ENCODE data around the gene KCNT2. TPM values are rescaled to one million over a fixed set of nuclear protein-coding genes. Genes with fewer than 3 reads are reported as not detected.

KCNT2 gene
- total RNA-seq (not detected), polyA plus RNA-seq (not detected)

GRCh38 chr1:196608390-196609369 is at the start of gene KCNT2:
TSS of gene KCNT2 (minus strand) at chr1:196608440. CDS start at chr1:196608309, 131 bp downstream.
- peaks cover 0 to 3% (median 0%) of the 10 kb centered on the region in 4 donors for H3K4me1 Mint-ChIP-seq
- H3K27ac Mint-ChIP-seq = no peak within 1 kb of the TSS
- peaks cover 21% of the 10 kb centered on the region for H3K27me3 Mint-ChIP-seq

GRCh38 chr1:196655494-196655893 is 47.3 kb upstream of the KCNT2 start:
- Mint-ChIP-seq H3K27ac (no peak overlapping the region), H3K4me1 (peaks cover 0 to 3% (median 0%) of the 10 kb centered on the region in 4 donors), H3K27me3 (no peaks in the 10 kb centered on the region), H3K36me3 (no peaks in the 10 kb centered on the region), H3K4me3 (no peak overlapping the region), H3K9me3 (peaks cover 0 to 2% (median 0%) of the 10 kb centered on the region in 7 donors)
- Histone ChIP-seq H3K4me3 (ENCODE audit: low read depth, low read length) (no peak overlapping the region), H3K9me3 (ENCODE audit: control insufficient read depth in 2 of 2, low read length in 2 of 2) (no peaks in the 10 kb centered on the region), H3K27ac (ENCODE audit: insufficient read depth, low read length, poor library complexity, severe bottlenecking) (no peak overlapping the region), H3K27me3 (ENCODE audit: control insufficient read depth, insufficient read depth, low read length) (no peaks in the 10 kb centered on the region), H3K4me1 (ENCODE audit: control insufficient read depth, insufficient read depth, low read length, poor library complexity, severe bottlenecking) (no peaks in the 10 kb centered on the region), H3K36me3 (ENCODE audit: control insufficient read depth, insufficient read depth, low read length) (no peaks in the 10 kb centered on the region)
- ATAC-seq (ENCODE audit: low read depth in 2 of 2) (no peak), DNase-seq (no peak)

More at GRCh38 chr1:196608390-196609369, at the start of gene KCNT2:
- Histone ChIP-seq H3K27me3 (ENCODE audit: control insufficient read depth, insufficient read depth, low read length) (peaks cover 6% of the 10 kb centered on the region), H3K4me3 (ENCODE audit: low read depth, low read length) (no peak within 1 kb of the TSS), H3K4me1 (ENCODE audit: control insufficient read depth, insufficient read depth, low read length, poor library complexity, severe bottlenecking) (no peaks in the 10 kb centered on the region), H3K27ac (ENCODE audit: insufficient read depth, low read length, poor library complexity, severe bottlenecking) (no peak within 1 kb of the TSS), H3K36me3 (ENCODE audit: control insufficient read depth, insufficient read depth, low read length) (no peaks in the 10 kb centered on the region), H3K9me3 (ENCODE audit: control insufficient read depth in 2 of 2, low read length in 2 of 2) (no peaks in the 10 kb centered on the region)
- DNase-seq (no peak), ATAC-seq (ENCODE audit: low read depth in 2 of 2) (no peak)
- Mint-ChIP-seq H3K36me3 (no peaks in the 10 kb centered on the region), H3K4me3 (no peak within 1 kb of the TSS), H3K9me3 (peaks cover 0 to 8% (median 4%) of the 10 kb centered on the region in 7 donors)

- ATAC-seq (ENCODE audit: low read depth in 2 of 2) (no peak), DNase-seq (no peak)
- Histone ChIP-seq H3K4me1 (ENCODE audit: control insufficient read depth, insufficient read depth, low read length, poor library complexity, severe bottlenecking) (no peaks in the 10 kb centered on the region), H3K27ac (ENCODE audit: insufficient read depth, low read length, poor library complexity, severe bottlenecking) (no peak overlapping the region), H3K36me3 (ENCODE audit: control insufficient read depth, insufficient read depth, low read length) (no peaks in the 10 kb centered on the region), H3K9me3 (ENCODE audit: control insufficient read depth in 2 of 2, low read length in 2 of 2) (no peaks in the 10 kb centered on the region), H3K27me3 (ENCODE audit: control insufficient read depth, insufficient read depth, low read length) (no peaks in the 10 kb centered on the region), H3K4me3 (ENCODE audit: low read depth, low read length) (no peak overlapping the region)
- Mint-ChIP-seq H3K4me3 (no peak overlapping the region), H3K9me3 (peaks cover 0 to 2% (median 0%) of the 10 kb centered on the region in 7 donors), H3K27ac (no peak overlapping the region), H3K27me3 (no peaks in the 10 kb centered on the region), H3K4me1 (peaks cover 0 to 3% (median 0%) of the 10 kb centered on the region in 4 donors), H3K36me3 (no peaks in the 10 kb centered on the region)
Measured at GRCh38 chr1:196655071-196655470, 46.8 kb upstream of the KCNT2 start.

- Mint-ChIP-seq H3K9me3 (peaks cover 0 to 2% (median 0%) of the 10 kb centered on the region in 7 donors), H3K27me3 (no peaks in the 10 kb centered on the region), H3K4me3 (no peak overlapping the region), H3K36me3 (no peaks in the 10 kb centered on the region), H3K27ac (no peak overlapping the region), H3K4me1 (peaks cover 0 to 3% (median 0%) of the 10 kb centered on the region in 4 donors)
- Histone ChIP-seq H3K9me3 (ENCODE audit: control insufficient read depth in 2 of 2, low read length in 2 of 2) (no peaks in the 10 kb centered on the region), H3K4me1 (ENCODE audit: control insufficient read depth, insufficient read depth, low read length, poor library complexity, severe bottlenecking) (no peaks in the 10 kb centered on the region), H3K27me3 (ENCODE audit: control insufficient read depth, insufficient read depth, low read length) (no peaks in the 10 kb centered on the region), H3K27ac (ENCODE audit: insufficient read depth, low read length, poor library complexity, severe bottlenecking) (no peak overlapping the region), H3K4me3 (ENCODE audit: low read depth, low read length) (no peak overlapping the region), H3K36me3 (ENCODE audit: control insufficient read depth, insufficient read depth, low read length) (no peaks in the 10 kb centered on the region)
- DNase-seq = no peak
- no peak for ATAC-seq (ENCODE audit: low read depth in 2 of 2)
Measured at GRCh38 chr1:196654271-196654670, 46.0 kb upstream of the KCNT2 start.

- Mint-ChIP-seq H3K27ac (no peak within 1 kb of the TSS), H3K27me3 (no peaks in the 10 kb centered on the region), H3K36me3 (no peaks in the 10 kb centered on the region), H3K9me3 (peaks cover 0 to 4% (median 0%) of the 10 kb centered on the region in 7 donors), H3K4me1 (peaks cover 0 to 3% (median 0%) of the 10 kb centered on the region in 4 donors), H3K4me3 (no peak within 1 kb of the TSS)
- Histone ChIP-seq H3K4me3 (ENCODE audit: low read depth, low read length) (no peak within 1 kb of the TSS), H3K9me3 (ENCODE audit: control insufficient read depth in 2 of 2, low read length in 2 of 2) (no peaks in the 10 kb centered on the region), H3K27ac (ENCODE audit: insufficient read depth, low read length, poor library complexity, severe bottlenecking) (no peak within 1 kb of the TSS), H3K27me3 (ENCODE audit: control insufficient read depth, insufficient read depth, low read length) (no peaks in the 10 kb centered on the region), H3K4me1 (ENCODE audit: control insufficient read depth, insufficient read depth, low read length, poor library complexity, severe bottlenecking) (no peaks in the 10 kb centered on the region), H3K36me3 (ENCODE audit: control insufficient read depth, insufficient read depth, low read length) (no peaks in the 10 kb centered on the region)
- DNase-seq (no peak), ATAC-seq (ENCODE audit: low read depth in 2 of 2) (no peak)
Measured at GRCh38 chr1:196651637-196652215, 43.5 kb upstream of the KCNT2 start, which contains the start of gene CFH. TSS of gene CFH (plus strand) at chr1:196652043. CDS start at chr1:196652118, 75 bp downstream.

GRCh38 chr1:196651079-196651478 is 42.8 kb upstream of the KCNT2 start:
- H3K27me3 ChIP-seq (ENCODE audit: control insufficient read depth, insufficient read depth, low read length) = no peaks in the 10 kb centered on the region
- peaks cover 0 to 4% (median 0%) of the 10 kb centered on the region in 7 donors for H3K9me3 Mint-ChIP-seq
- no peak overlapping the region for H3K27ac ChIP-seq (ENCODE audit: insufficient read depth, low read length, poor library complexity, severe bottlenecking)
- DNase-seq (no peak), ATAC-seq (ENCODE audit: low read depth in 2 of 2) (no peak)
- H3K27me3 Mint-ChIP-seq = no peaks in the 10 kb centered on the region
- H3K4me3 Mint-ChIP-seq = no peak overlapping the region
- no peak overlapping the region for H3K27ac Mint-ChIP-seq
- H3K9me3 ChIP-seq (ENCODE audit: control insufficient read depth in 2 of 2, low read length in 2 of 2) = no peaks in the 10 kb centered on the region
- no peaks in the 10 kb centered on the region for H3K36me3 ChIP-seq (ENCODE audit: control insufficient read depth, insufficient read depth, low read length)
- H3K36me3 Mint-ChIP-seq = no peaks in the 10 kb centered on the region
- H3K4me1 ChIP-seq (ENCODE audit: control insufficient read depth, insufficient read depth, low read length, poor library complexity, severe bottlenecking) = no peaks in the 10 kb centered on the region
- no peak overlapping the region for H3K4me3 ChIP-seq (ENCODE audit: low read depth, low read length)
- H3K4me1 Mint-ChIP-seq = peaks cover 0 to 3% (median 0%) of the 10 kb centered on the region in 4 donors

DNA sequence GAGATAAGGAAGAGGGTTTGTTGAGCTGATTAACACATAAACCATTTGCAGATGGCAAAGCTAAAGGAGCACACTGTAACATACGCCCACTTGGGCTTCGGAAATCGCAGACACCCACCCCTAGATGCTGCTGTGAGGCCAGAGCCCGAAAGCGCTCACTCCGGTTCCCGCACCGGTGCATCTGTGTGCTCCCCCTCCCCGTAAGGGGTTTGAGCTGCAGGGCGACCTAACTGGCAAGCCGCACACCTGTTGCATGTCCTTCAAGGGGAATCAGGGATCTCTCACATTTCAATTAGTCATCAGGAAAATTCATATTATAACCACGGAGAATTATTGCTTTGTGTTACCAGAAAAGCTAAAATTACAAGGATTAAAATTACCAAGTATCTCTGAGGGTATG is 42.2 kb upstream of the KCNT2 start:
- Histone ChIP-seq H3K4me3 (ENCODE audit: low read depth, low read length) (no peak overlapping the region), H3K27ac (ENCODE audit: insufficient read depth, low read length, poor library complexity, severe bottlenecking) (no peak overlapping the region), H3K9me3 (ENCODE audit: control insufficient read depth in 2 of 2, low read length in 2 of 2) (no peaks in the 10 kb centered on the region), H3K36me3 (ENCODE audit: control insufficient read depth, insufficient read depth, low read length) (no peaks in the 10 kb centered on the region), H3K27me3 (ENCODE audit: control insufficient read depth, insufficient read depth, low read length) (no peaks in the 10 kb centered on the region), H3K4me1 (ENCODE audit: control insufficient read depth, insufficient read depth, low read length, poor library complexity, severe bottlenecking) (no peaks in the 10 kb centered on the region)
- Mint-ChIP-seq H3K4me1 (peaks cover 0 to 3% (median 0%) of the 10 kb centered on the region in 4 donors), H3K9me3 (peaks cover 0 to 4% (median 0%) of the 10 kb centered on the region in 7 donors), H3K36me3 (no peaks in the 10 kb centered on the region), H3K27me3 (no peaks in the 10 kb centered on the region), H3K27ac (no peak overlapping the region), H3K4me3 (no peak overlapping the region)
- no peak for ATAC-seq (ENCODE audit: low read depth in 2 of 2)
- no peak for DNase-seq
